ENCODE results near the gene SHISAL2A.
A peak's percentile ranks its signal among the peaks of the same experiment; 100 is the strongest.

Gene SHISAL2A

DNA sequence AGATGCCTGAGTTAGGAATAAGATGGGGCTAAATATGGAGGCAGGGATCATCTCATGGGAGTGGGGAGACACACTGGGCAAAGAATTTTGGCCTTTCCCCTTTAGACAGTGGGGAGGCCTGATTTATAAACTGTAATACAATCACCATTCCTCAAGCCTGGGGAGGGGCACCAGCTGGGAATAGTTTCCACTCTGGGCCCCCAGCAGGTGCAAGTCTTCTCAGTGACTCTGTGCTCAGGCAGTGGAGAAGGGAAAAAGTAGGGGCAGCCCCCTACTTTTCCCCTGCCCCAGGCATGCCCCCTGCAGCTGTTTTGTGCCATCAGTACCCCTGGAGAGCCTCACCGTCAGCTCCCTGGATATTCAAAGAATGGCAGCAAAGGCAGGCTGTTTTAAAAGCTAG, 46.1 kb downstream of the SHISAL2A start:
- no peak for TF ChIP-seq CTCF (IDR thresholded peaks at IDR 0.05)

GRCh38 chr1:52679498-52679897, 46.5 kb downstream of the SHISAL2A start:
- TF ChIP-seq CTCF (IDR thresholded peaks at IDR 0.05), result no peak

DNA sequence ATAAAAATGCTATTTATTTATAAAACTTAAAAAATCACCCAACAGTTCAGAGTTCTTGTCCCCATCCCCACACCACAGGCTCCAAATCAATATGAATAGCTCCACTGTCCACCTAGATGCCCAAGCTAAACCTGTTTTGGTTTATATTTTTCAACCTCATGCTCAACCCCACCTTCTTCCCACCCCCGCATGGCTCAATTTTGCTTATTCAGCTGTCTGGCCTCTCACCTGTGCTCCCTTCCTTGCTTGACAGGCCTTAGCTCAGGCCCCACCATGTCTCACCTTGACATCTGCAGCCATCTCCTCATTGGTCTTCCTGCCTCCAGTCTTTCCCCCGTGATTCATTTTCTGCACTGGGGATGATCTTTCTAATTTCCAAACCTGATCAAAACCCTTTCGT, 47.4 kb downstream of the SHISAL2A start:
- no peak for TF ChIP-seq CTCF (IDR thresholded peaks at IDR 0.05)

- no peak for TF ChIP-seq CTCF (IDR thresholded peaks at IDR 0.05)
Observed at GRCh38 chr1:52681136-52681535, 48.2 kb downstream of the SHISAL2A start.

DNA sequence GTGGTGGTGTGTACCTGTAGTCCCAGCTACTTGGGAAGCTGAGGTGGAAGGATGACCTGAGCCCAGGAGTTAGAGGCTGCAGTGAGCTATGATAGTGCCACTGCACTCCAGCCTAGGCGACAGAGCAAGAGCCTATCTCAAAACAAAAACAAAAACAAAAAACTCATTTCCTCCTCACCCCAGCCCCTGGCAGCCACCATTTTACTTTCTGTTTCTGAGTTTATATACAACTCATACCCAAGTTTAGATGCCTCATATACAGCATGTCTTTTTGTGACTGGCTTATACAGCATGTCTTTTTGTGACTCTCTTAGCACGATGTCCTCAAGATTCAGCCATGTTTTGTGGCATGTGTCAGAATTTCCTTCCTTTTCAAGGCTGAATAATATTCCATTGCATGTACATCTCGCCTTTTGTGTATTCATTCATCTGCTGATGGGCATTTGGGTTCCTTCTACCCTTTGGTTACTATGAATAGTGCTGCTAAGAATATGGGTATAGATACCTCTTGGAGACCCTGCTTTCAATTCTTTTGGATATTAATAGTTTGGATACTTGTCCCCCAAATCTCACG, 50.5 kb downstream of the SHISAL2A start:
- no peak for TF ChIP-seq CTCF (IDR thresholded peaks at IDR 0.05)

DNA sequence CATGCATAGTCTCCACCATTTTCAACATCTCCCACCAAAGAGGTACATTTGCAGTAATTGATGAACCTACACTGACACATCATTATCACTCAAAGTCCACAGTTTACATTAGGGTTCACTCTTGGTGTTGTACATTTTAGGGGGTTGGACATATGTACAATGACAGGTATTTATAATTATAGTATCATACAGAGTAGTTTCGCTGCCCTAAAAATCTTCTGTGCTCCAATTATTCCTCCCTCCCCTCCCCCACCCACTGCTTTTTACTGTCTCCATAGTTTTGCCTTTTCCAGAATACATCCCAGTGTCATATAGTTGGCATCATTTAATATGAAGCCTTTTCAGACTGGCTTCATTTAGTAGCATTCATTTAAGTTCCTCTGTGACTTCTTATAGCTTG, 51.6 kb downstream of the SHISAL2A start:
- no peak for TF ChIP-seq CTCF (IDR thresholded peaks at IDR 0.05)

DNA sequence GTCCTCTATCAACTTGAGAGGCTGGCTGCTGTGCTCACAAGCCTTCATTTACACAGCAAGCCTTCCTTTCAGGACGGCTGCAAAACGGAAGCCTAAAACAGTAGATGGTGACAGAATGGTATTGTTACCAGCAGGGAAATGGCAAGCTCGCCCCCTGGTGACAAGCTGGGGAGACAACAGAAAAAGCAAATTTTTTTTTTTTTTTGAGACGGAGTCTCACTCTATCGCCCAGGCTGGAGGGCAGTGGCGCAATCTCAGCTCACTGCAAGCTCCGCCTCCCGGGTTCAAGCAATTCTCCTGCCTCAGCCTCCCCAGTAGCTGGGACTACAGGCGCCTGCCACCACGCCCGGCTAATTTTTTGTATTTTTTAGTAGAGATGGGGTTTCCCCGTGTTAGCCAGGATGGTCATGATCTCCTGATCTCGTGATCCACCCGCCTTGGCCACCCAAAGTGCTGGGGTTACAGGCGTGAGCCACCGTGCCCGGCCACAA, 53.3 kb downstream of the SHISAL2A start:
- TF ChIP-seq CTCF (IDR thresholded peaks at IDR 0.05), result peak; percentile 82

DNA sequence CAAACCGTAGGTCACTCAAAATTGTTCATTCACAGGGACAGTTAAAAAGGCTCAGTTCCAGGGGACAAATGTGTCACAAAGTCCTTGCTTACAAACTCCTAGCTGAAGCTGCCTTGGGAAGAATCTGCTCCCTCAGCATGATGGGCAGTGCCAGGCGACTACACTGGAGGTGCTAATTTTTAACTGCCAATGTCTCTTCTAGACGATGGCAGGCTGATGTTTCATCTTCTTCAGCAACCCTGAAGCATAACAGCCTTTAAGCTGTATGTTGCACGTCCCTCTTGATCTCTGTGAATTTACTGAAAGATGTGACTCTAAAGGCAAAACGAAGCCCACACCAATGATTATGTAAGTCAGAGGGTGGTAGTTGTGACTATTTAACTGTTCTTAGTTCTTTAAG, 53.9 kb downstream of the SHISAL2A start:
- no peak for TF ChIP-seq CTCF (IDR thresholded peaks at IDR 0.05)
